SK-N-SH (cell line): ENCODE data around the gene E2F1.
A peak's percentile ranks its signal among the peaks of the same experiment; 100 is the strongest.

Source experiments
- CTCF ChIP-seq: fragments of 200-600 bp; sonication (generic); IDR thresholded peaks from 2 replicates; pipeline ENCODE4 v1.6.1; 2017; ENCODE audit warnings: antibody characterized with exemption, mild to moderate bottlenecking, moderate library complexity
- EP300 ChIP-seq, 2 experiments: IDR thresholded peaks; 2 replicates each; pipeline versions ENCODE4 v1.4.0 to v1.6.1; 2012; ENCODE audit warnings: borderline replicate concordance in 1 of 2, low read depth in 1 of 2, low read length in 1 of 2
- FOXJ3 ChIP-seq: sonication (generic); formaldehyde crosslinking; IDR thresholded peaks from 2 replicates; pipeline ENCODE4 v1.5.1; 2020; ENCODE audit warnings: mild to moderate bottlenecking, missing genetic modification reagents
- REST ChIP-seq: IDR thresholded peaks from 2 replicates; pipeline ENCODE4 v1.6.1; 2012; ENCODE audit warnings: mild to moderate bottlenecking, low read depth, low read length, moderate library complexity

DNA sequence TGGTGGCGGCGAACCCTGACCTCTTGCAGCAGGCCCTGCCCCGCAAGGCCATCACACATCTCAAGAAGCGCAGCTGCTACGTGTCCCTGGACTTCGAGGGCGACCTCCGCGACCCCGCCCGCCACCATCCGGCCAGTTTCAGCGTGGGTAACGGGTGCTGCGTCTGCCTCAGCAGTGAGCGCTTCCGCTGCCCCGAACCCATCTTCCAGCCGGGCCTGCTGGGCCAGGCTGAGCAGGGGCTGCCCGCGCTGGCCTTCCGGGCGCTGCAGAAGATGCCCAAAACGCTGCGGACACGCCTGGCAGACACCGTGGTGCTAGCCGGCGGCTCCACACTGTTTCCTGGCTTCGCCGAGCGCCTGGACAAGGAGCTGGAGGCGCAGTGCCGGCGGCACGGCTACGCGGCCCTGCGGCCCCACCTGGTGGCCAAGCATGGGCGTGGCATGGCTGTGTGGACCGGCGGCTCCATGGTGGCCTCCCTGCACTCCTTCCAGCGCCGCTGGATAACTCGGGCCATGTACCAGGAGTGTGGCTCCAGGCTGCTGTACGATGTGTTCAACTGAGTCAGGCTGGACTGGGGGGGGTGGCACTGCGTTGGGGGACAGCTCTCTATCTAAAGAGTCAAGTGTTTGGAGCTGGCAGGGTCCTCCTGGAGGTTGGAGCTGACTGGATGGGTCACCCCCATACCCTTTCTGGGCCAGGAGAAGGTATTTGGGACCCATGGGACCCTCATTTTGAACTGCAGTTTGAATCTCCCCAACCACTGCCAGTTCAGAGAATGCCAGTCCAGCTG lies 18.3 kb downstream of the E2F1 start:
- no peak; the same call in 1 of the 2 replicates for TF ChIP-seq FOXJ3 (CRISPR knock-in tag)
- TF ChIP-seq CTCF = peak; percentile 66
- TF ChIP-seq REST = no peak
- no peak for TF ChIP-seq EP300 (IDR thresholded peaks at IDR 0.05; ENCODE audit: borderline replicate concordance in 1 of 2, low read depth in 1 of 2, low read length in 1 of 2)
